T1000 (cell line): ENCODE data around the gene PCBD1.

Experiments
- DNase-seq: peaks from one replicate; lab custom pipeline; 2025; ENCODE audit warnings: mixed read lengths; lab: John Stamatoyannopoulos, UW

The PCBD1 gene

DNA sequence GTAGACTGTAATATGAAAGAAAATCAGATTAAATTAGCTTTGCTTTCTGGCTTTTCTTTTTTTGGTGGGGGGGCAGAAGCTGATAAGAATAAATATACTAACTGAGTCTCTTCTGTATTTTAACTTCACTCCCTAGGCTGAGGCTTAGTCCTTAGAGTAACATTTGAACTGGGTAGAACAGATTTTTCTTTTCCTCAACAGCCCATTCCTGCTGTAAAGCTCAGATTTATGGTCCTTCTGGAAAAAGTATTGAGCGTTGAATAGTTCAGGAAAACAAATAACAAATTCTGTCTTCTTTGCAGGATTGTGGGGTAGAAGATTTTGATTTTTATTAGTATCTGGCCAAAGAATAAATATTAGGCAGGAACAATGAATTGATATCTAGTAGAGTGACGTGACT lies 54.8 kb downstream of the PCBD1 start:
- DNase-seq, result no peak
